ENCODE measurements around the gene CRHR1.

The CRHR1 gene

DNA sequence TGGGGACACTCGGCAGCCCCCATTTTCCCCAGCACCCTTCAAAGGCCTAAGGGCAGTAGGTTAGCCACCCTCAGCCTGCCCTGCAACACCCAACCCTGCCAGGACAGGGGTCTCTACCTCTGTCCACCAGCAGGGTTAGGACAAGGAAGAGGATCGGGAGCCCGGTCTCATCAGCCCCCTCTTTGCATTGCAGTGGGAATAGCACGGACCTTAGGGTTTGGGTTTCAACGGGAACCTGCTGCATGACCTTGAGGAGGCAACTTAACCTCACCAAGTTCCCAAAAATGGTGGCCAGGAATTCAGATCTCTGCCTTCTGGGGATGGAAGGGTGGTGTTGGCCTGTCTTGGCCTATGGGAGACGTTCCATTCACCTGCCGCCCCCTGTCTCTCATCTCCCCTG lies 40.4 kb downstream of the CRHR1 start:
- DNase-seq (ENCODE audit: low read depth) = no peak

DNA sequence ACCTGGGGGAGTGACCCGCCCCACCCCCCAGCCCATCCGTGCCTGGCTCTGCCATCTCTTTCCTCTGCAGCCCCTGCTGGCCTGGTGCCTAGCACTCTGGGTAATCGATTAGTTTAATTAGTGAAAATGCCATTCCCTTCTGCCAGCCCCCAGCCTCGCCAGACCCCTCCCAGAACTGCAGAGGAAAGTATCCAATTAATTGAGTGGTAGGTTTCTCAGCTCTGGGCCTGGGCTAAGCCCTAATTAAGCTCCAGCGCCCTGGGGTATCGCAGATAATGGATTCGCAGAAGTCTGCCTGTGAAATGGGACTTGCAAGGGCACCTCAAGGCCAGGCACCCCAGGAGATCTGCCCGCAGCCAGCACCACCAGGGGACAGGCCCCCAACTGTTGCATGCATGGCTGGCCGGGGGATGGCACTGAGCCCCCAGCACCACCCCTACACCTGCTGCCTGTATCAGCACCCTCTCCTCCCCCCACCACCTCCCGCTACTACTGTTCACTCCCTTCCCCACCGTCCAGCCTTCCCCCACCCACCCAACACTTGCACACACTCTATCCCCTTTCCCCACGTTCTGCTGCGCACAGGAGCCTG lies 40.9 kb downstream of the CRHR1 start:
- no peak for DNase-seq (ENCODE audit: low read depth)

GRCh38 chr17:45825792-45826191 lies 41.7 kb downstream of the CRHR1 start:
- DNase-seq (ENCODE audit: low read depth) = no peak

DNA sequence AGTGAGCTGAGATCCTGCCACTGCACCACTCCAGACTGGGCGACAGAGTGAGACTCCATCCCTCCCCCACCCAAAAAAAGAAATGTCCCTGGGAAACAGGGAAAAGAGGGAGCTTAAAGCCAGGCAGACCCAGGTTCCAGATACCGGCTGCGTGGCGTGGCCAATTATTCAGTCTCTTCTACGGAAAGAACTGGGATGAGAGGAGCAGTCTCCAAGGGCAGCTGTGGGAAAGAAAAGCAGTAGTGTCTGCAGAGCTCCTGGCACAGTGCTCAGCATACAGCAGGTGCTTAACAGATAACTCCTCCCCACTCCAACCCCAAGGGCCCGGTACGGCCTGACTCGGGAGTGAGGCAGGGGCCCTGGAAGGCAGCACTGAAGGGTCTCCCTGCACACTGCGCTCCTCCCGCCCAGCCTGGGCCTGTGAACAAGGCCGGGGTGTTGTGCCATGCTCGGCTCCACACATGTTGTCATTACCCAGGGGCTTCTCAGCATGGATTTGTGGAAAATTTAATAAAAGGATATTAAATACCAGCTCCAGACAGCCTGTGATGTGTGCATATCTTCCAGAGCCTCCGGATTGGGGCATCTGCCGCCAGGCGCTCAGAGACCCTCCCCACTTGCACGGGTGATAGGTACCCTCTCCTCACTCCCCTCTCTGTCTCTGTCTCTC lies 42.9 kb downstream of the CRHR1 start:
- DNase-seq (ENCODE audit: low read depth) = no peak

DNA sequence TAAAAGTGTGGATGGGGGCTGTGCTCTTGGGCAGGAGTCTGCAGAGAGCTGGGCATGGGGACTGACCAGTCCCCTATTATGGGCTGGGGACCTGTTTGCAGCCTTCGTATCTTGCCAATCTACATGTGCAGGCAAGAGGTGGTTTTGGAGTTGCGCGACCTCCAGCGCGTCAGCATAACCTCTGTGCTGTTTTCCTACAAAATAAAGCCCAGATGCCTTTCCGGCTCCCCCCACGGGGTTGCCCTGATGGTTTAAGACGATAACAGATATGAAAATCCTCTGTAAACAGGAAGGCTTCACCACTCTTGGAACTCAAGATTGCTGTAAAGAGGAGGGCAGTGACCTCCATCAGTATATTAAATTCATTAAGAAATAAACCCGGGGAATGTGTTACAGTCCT lies 44.1 kb downstream of the CRHR1 start:
- no peak for DNase-seq (ENCODE audit: low read depth)

GRCh38 chr17:45828582-45829133 lies 44.5 kb downstream of the CRHR1 start:
- no peak for DNase-seq (ENCODE audit: low read depth)

DNA sequence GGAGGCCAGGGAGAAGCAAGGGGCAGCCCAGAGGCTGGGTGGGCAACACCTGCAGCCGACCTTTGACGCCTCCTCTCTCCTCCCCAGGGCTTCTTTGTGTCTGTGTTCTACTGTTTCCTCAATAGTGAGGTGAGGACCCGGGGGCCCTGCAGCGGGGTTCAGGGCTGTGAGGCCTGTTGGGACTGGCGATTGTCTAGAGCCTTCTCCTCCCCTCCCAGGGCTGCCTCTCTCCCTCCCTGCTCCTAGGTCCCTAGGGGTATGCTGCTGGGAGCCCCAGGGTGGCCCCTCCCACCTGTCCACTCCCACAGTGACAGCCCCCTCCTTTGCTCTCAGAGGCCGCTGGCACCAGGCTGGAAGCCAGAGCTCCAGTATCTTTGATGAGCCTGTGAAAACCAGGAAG lies 49.8 kb downstream of the CRHR1 start:
- DNase-seq (ENCODE audit: low read depth) = no peak

GRCh38 chr17:45834471-45835396 lies 50.6 kb downstream of the CRHR1 start:
- DNase-seq (ENCODE audit: low read depth) = no peak

DNA sequence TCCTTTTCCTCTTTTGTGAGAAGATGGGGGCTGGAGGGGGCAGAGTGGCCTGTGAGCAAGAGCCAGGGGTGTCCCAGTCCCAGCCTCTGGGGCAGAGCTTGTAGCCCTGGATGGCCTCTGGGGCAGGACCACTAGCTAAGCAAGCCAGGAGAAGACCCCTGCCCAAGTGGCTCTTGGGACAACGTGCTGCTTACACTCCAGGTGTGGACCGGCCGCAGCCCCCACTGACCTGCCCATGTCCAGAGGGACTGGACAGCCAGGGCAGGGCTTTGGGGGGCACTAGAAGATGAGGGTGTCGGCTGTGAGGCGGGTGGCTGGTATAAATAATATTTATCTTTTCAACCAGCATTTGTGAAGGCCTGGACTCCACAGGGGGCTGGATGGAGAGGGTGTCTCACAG lies 51.4 kb downstream of the CRHR1 start:
- no peak for DNase-seq (ENCODE audit: low read depth)

DNA sequence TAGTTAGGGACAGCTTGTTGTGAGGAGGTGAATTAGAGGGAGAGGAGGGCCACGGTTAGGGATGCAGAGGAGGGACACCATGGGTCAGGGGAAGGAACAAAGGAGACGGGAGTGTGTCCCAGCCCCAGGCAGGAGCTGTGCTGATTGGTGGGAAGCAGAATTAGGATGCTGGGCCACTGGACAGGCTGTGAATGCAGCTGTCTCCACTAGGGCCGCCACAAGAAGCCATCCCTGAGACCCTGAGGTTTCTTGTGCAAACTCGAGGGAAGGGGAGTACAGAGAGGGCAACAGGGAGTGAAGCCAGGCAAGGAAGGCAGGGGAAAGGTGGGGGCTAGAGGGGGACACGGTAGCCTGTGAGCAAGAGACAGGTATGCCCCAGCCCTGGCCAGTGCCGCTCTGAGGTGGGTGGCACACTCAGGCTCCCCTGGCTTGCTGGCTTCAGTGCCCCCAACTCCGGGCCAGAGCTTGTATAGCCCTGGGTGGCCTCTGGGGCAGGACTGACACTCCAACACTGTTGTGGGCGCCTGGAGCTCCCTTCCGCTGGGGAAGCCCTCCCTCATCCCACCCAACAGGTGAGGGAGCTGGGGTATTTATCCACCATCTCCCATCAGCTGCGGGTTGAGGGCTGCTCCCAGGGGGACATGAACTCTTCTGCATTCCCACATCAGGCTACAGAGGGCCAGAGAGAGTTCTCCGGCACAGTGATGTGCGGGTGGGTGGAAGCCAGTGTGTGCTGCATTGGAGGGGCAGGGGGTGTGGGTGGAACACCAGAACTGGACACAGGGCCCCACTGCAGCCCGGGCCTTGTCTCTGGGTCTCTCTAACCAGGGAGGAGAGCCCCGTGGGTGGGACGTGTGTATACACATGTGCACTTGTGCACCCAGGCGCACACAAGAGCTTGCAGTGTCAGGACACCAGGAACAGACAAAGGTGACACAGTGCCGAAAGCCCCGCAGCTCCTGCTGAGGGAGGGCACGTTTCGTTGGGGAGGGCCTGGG lies 52.2 kb downstream of the CRHR1 start:
- no peak for DNase-seq (ENCODE audit: low read depth)

GRCh38 chr17:45837187-45837586 lies 53.1 kb downstream of the CRHR1 start:
- no peak for DNase-seq (ENCODE audit: low read depth)

- DNase-seq (ENCODE audit: low read depth) = no peak
These were observed 53.5 kb downstream of the CRHR1 start for GRCh38 chr17:45837603-45838002.

DNA sequence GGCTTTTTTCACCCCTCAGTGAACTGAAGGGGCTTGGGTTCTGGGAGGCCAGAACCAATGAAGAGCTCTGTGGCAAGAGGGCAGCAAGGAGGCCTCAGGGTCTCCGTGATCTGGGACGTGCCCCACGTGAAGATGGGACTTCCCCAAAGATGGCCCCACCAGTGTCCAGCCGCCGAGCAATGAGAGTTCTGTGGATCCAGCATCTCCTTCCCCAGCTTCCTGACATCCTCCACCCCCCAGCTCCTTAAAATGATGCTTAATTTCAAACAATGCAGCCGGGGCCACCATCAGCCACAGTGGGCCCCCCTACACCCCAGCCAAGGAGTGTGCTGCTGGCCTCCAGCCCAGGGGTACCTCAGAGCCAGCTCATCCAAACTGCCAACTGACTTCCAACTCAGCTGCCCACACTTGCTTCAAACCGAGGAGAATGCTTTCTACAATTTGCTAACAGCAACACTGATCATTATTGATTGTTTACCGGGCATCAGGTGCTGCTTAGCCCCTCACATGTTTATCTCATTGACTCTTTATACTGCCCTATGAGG lies 54.7 kb downstream of the CRHR1 start:
- DNase-seq (ENCODE audit: low read depth) = no peak

- no peak for DNase-seq (ENCODE audit: low read depth)
These were observed 55.3 kb downstream of the CRHR1 start for GRCh38 chr17:45839442-45839841.

GRCh38 chr17:45841186-45841585 lies 57.1 kb downstream of the CRHR1 start:
- no peak for DNase-seq (ENCODE audit: low read depth)

GRCh38 chr17:45841883-45842525 lies 57.9 kb downstream of the CRHR1 start:
- no peak for DNase-seq (ENCODE audit: low read depth)

DNA sequence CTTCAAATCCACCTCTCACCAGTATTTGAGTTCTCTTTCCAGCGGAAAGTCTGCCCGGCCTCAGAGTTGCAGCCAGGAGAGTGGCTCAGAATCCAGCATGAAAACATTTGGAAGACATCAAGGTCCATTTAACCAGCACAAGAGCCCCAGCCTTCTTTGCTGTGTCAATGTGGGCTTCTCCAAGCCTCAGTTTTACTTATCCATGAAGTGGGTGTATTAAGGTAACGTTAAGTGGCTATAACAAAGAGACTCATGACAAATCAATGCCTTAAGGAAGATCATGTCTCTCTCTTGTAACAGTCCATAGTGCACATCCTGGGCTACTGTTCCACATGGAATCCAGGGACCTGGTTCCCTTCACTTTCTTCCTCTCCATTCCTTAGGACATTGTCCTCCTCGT lies 59.6 kb downstream of the CRHR1 start:
- no peak for DNase-seq (ENCODE audit: low read depth)

DNA sequence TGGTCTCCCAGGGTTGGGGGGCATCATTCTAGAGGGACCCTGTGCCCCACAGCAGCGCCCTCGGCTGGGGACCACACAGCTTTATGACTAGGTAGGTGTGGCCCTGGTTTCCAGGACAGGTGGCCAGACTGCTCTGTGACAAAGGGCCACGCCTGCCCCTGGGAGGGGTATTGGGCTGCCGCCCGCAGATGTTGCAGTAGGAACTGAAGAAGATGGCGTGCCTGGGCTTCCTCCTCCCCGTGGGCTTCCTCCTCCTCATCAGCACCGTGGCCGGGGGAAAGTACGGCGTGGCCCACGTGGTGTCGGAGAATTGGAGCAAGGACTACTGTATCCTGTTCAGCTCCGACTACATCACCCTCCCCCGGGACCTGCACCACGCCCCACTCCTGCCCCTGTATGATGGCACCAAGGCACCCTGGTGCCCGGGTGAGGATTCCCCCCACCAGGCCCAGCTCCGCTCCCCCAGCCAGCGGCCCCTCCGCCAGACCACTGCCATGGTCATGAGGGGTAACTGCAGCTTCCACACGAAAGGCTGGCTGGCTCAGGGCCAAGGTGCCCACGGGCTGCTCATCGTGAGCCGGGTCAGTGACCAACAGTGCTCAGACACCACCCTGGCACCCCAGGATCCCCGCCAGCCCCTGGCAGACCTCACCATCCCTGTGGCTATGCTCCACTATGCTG lies 60.7 kb downstream of the CRHR1 start, which contains the start of gene SPPL2C:
SPPL2C (plus strand) TSS at position 187 of the 681 bp plus-strand sequence; CDS start at position 213, 26 bp downstream.
- no peak for DNase-seq (ENCODE audit: low read depth)

DNA sequence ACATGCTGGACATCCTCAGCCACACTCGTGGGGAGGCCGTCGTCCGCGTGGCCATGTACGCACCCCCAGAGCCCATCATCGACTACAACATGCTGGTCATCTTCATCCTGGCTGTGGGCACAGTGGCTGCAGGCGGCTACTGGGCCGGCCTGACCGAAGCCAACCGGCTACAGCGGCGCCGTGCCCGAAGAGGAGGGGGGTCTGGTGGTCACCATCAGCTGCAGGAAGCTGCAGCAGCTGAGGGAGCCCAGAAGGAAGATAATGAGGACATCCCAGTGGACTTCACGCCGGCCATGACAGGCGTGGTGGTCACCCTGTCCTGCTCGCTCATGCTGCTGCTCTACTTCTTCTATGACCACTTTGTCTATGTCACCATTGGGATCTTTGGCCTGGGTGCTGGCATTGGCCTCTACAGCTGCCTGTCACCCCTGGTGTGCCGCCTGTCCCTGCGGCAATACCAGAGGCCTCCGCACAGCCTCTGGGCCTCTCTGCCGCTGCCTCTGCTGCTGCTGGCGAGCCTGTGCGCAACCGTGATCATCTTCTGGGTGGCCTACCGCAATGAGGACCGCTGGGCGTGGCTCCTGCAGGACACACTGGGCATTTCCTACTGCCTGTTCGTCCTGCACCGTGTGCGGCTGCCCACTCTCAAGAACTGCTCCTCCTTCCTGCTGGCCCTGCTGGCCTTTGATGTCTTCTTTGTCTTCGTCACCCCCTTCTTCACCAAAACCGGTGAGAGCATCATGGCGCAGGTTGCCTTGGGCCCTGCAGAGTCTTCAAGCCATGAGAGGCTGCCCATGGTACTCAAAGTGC lies 61.5 kb downstream of the CRHR1 start:
- no peak for DNase-seq (ENCODE audit: low read depth)

All from stimulated activated CD8-positive, alpha-beta memory T cell treated with anti-CD3 and anti-CD28 coated beads, Interleukin-12 subunit alpha, Interleukin-12 subunit beta, amount 100 ng/mL, for 4 hours (primary cell).